K562 (cell line): Measurements from ENCODE around the gene CD48. TPM values are rescaled to one million over a fixed set of nuclear protein-coding genes. Genes with fewer than 3 reads are reported as not detected.

ENCODE experiments used
- AFF4 ChIP-seq: sonication (generic); formaldehyde crosslinking; IDR thresholded peaks from 2 replicates; pipeline ENCODE4 v1.8.0; 2023; ENCODE audit warnings: mild to moderate bottlenecking, missing genetic modification reagents
- CEBPG ChIP-seq, 3 experiments: fragments of 200-800 bp in 1 of 3; sonication (Bioruptor generic) in 1 of 3; sonication (generic) in 1 of 3; formaldehyde crosslinking in 1 of 3; IDR thresholded peaks in 2 of 3; conservative IDR thresholded peaks in 1 of 3; 2 replicates each; pipeline versions ENCODE4 v1.6.1 to v1.8.0; 2016 to 2022; ENCODE audit warnings: missing compliant biosample characterization in 2 of 3, missing genetic modification characterization in 2 of 3, mild to moderate bottlenecking in 1 of 3, missing genetic modification reagents in 1 of 3
- KAT2B ChIP-seq: IDR thresholded peaks from one replicate; pipeline ENCODE4 v1.6.1; 2012; ENCODE audit warnings: low read depth, mild to moderate bottlenecking, control low read depth, inconsistent platforms, low read length, moderate library complexity
- MEF2D ChIP-seq: conservative IDR thresholded peaks from 2 replicates; pipeline ENCODE4 v1.6.1; 2016; ENCODE audit warnings: low read depth, missing genetic modification characterization, missing compliant biosample characterization
- MYBL2 ChIP-seq, 2 experiments: fragments of 450-650 bp in 1 of 2; sonication (generic) in 1 of 2; formaldehyde crosslinking in 1 of 2; IDR thresholded peaks; 2 replicates each; pipeline versions ENCODE4 v1.6.1 to v1.8.1; 2017 to 2022; ENCODE audit warnings: borderline replicate concordance in 1 of 2, inconsistent platforms in 1 of 2, low read depth in 1 of 2, mild to moderate bottlenecking in 1 of 2, missing genetic modification reagents in 1 of 2, moderate library complexity in 1 of 2
- NFE2L1 ChIP-seq: fragments of 450-650 bp; IDR thresholded peaks from 2 replicates; pipeline ENCODE4 v1.6.1; 2016; ENCODE audit warnings: missing genetic modification characterization, low read depth, mild to moderate bottlenecking, missing compliant biosample characterization, moderate library complexity, borderline replicate concordance
- RBM15 ChIP-seq: fragments of 200-400 bp; formaldehyde crosslinking; IDR thresholded peaks from 2 replicates; pipeline ENCODE4 v1.6.1; 2018; ENCODE audit warnings: mild to moderate bottlenecking, low read length, moderate library complexity; ENCODE audit not compliant: insufficient read depth
- SMARCA4 ChIP-seq: fragments of 450-650 bp; IDR thresholded peaks from 2 replicates; pipeline ENCODE4 v1.6.1; 2016
- STAT5A ChIP-seq: IDR thresholded peaks from 2 replicates; pipeline ENCODE4 v1.6.1; 2012; ENCODE audit warnings: low read length, inconsistent platforms, borderline replicate concordance
- ZBTB8A ChIP-seq: fragments of 450-650 bp; IDR thresholded peaks from 2 replicates; pipeline ENCODE4 v1.6.1; 2018; ENCODE audit warnings: mild to moderate bottlenecking, moderate library complexity; ENCODE audit not compliant: partially characterized antibody
- ZEB2 ChIP-seq: fragments of 450-650 bp; IDR thresholded peaks from 2 replicates; pipeline ENCODE4 v1.6.1; 2016
- ZKSCAN3 ChIP-seq: fragments of 250-450 bp; sonication (Bioruptor Pico); IDR thresholded peaks from 2 replicates; pipeline ENCODE4 v1.4.0; 2020
- ZNF444 ChIP-seq: fragments of 250-450 bp; sonication (Bioruptor Pico); IDR thresholded peaks from 2 replicates; pipeline ENCODE4 v1.4.0; 2020; ENCODE audit warnings: mild to moderate bottlenecking, moderate library complexity
- polyA plus RNA-seq, 8 experiments: library from polyadenylated mRNA; depleted of rRNA in 4 of 8; stranded (reverse) in 5 of 8; unstranded in 3 of 8; fragments of >200 nt; fragmentation: Nextera tagmentation in 2 of 8; fragmentation: Illumina TruSeq in 1 of 8; extraction: Ambion mirVana in 2 of 8; extraction: Trizol in 1 of 8; gene quantifications; 2 replicates each; pipeline versions ENCODE4 v1.2.1 to v1.2.3, GENCODE V29; 2011 to 2014; ENCODE audit warnings: inconsistent platforms in 1 of 8, missing spikeins in 1 of 8
- total RNA-seq, 7 experiments: library from RNA; depleted of rRNA in 6 of 7; stranded (reverse); fragments of >200 nt in 6 of 7; fragmentation: Illumina TruSeq in 2 of 7; extraction: Trizol in 2 of 7; gene quantifications; 2 replicates each; pipeline versions ENCODE4 v1.2.1 to v1.2.3, GENCODE V29; 2011 to 2021; ENCODE audit warnings: low replicate concordance in 1 of 7
- TF ChIP-seq, protein P1 (sequence below): fragments of 250-450 bp; sonication (Bioruptor Pico); IDR thresholded peaks from 2 replicates; pipeline ENCODE4 v1.9.0; 2021; ENCODE audit warnings: mild to moderate bottlenecking

CD48 gene
- total and polyA plus RNA-seq, 9 of the 15 experiments (the other 6 are each of a cell fraction or from before 2014, with no cell fraction given) = 0.10 to 0.42 (median 0.29) TPM; not detected in 3

DNA sequence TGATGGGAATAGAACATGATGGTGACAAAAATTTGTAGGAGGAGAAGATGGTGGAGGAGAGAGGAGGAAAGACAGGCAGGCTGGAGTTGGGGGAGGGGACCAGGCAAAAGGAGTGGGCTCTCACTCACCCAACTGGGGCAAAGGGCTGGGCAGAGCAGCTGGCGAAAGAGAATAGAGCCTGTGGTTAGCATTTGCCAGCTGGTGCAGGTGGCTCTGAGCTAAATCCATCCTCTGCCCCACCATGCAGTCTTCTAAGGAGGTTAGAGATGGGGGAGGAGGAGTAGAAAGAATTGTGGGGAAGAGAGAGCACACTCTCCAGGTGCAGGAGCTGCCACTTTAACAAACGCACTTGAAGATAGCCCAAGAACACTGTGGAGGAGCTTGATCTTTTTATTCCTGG is 37.2 kb downstream of the CD48 start (continued):
- TF ChIP-seq AFF4 (CRISPR knock-in tag) = no peak
- TF ChIP-seq ZNF444 (CRISPR knock-in tag) = no peak
- no peak for TF ChIP-seq ZEB2
- no peak for TF ChIP-seq CEBPG (CRISPR knock-in tag; IDR thresholded peaks at IDR 0.05)
- no peak for TF ChIP-seq CEBPG (tag; conservative IDR thresholded peaks at IDR 0.05 in 1 of 2, IDR thresholded peaks at IDR 0.05 in 1 of 2)
- no peak for TF ChIP-seq RBM15
- TF ChIP-seq STAT5A = no peak
- TF ChIP-seq, protein P1, sequence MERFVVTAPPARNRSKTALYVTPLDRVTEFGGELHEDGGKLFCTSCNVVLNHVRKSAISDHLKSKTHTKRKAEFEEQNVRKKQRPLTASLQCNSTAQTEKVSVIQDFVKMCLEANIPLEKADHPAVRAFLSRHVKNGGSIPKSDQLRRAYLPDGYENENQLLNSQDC = no peak
- TF ChIP-seq MEF2D (tag) = no peak
- no peak for TF ChIP-seq ZBTB8A
- TF ChIP-seq SMARCA4 = no peak
- no peak for TF ChIP-seq ZKSCAN3
- no peak for TF ChIP-seq KAT2B
- TF ChIP-seq NFE2L1 (tag) = no peak
- TF ChIP-seq MYBL2 (IDR thresholded peaks at IDR 0.05; ENCODE audit: low read depth) = no peak
- TF ChIP-seq MYBL2 (CRISPR knock-in tag; IDR thresholded peaks at IDR 0.05; ENCODE audit: borderline replicate concordance) = no peak
